Measurements from ENCODE around the gene C13orf46.

Gene C13orf46

DNA sequence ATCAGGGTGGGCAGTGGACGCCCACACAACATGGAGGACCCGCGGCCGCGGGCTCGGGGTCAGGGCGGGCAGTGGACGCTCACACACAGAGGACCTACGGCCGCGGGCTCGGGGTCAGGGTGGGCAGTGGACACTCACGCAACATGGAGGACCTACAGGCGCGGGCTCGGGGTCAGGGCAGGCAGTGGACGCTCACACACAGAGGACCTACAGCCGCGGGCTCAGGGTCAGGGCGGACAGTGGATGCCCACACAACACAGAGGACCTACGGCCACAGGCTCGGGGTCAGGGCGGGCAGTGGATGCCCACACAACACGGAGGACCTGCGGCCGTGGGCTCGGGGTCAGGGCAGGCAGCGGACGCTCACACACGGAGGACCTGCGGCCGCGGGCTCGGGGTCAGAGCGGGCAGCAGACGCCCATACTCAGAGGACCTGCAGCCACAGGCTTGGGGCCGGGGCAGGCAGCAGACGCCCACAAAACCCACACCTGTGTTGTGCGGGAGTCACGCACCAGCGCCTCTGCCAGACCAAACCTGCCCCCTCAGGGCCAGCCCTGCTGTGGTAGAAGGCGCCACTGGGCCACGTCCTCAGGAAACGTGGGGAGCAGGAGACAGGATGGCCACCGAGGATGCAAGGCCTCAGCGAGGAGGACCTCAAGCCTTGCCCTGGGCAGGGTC lies 27.6 kb upstream of the C13orf46 start:
- Mint-ChIP-seq H3K36me3 (ENCODE audit: low read depth) (peaks cover 9% of the 10 kb centered on the region), H3K4me3 (no peak overlapping the region), H3K27me3 (ENCODE audit: low read depth) (no peaks in the 10 kb centered on the region), H3K4me1 (peaks cover 20% of the 10 kb centered on the region), H3K27ac (no peak overlapping the region), H3K9me3 (no peaks in the 10 kb centered on the region)
- no peak for TF ChIP-seq CTCF (IDR thresholded peaks at IDR 0.05; ENCODE audit: unreplicated experiment in 3 of 3)

DNA sequence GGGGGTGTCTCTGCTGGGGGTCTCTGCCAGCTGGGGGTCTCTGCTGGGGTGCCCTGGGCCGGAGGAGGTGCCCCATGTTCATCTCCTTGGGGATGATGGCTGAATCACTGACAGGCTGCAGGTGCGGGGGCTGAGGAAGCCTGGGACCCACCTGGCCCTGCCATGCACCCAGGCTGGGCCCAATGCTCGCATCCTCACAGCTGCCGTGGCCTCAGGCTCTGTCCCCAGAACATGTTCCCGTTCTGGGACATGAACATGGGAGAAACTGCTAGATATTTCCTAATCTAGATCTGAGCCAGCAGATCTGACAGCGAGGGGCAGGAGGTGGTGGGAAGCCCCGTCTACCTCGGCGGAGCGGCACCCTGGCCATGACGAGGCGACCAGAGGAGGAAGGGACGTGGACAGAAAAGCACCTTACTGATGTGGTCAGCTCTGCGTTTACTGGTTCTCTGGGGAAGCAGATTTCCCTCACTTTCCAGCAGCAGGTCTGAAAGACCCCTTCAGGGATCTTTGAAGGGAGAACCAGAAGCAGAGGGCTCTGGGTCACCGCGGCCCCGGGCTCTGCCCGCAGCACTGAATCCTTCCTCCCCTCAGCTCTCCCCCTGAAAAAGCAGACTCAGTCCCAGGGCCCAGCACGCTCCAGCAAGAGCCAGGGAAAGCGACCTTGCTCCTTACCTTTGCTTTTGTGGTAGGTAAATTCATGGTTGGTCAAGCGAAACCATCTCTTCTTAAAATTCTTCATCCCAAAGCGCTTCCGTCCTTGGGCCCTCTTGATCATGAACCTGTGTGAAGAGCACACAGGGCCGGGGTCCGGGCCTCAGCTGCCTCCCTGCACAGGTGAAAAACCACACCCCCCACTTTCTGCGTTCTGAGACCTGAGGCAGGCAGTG lies 26.5 kb upstream of the C13orf46 start:
- TF ChIP-seq CTCF (IDR thresholded peaks at IDR 0.05; ENCODE audit: unreplicated experiment in 3 of 3), result no peak
- Mint-ChIP-seq H3K9me3 (no peaks in the 10 kb centered on the region), H3K36me3 (ENCODE audit: low read depth) (peaks cover 9% of the 10 kb centered on the region), H3K4me3 (no peak overlapping the region), H3K4me1 (peaks cover 20% of the 10 kb centered on the region), H3K27ac (no peak overlapping the region), H3K27me3 (ENCODE audit: low read depth) (no peaks in the 10 kb centered on the region)

DNA sequence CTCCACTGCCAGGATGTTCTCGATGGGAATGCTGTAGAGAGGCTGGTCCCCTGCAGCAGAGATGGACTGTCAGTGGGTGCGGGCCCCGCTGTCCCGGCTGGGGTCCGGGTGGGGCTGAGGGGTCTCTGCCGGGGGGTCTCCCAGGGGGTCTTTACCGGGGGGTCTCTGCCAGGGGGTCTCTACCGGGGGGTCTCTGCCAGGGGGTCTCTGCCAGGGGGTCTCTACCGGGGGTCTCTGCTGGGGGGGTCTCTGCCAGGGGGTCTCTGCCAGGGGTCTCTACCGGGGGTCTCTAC lies 25.7 kb upstream of the C13orf46 start:
- H3K36me3 Mint-ChIP-seq (ENCODE audit: low read depth), result peaks cover 9% of the 10 kb centered on the region

GRCh38 chr13:113998781-113999617 lies 25.1 kb upstream of the C13orf46 start:
- TF ChIP-seq CTCF (IDR thresholded peaks at IDR 0.05; ENCODE audit: unreplicated experiment in 3 of 3), result no peak
- Mint-ChIP-seq H3K27me3 (ENCODE audit: low read depth) (no peaks in the 10 kb centered on the region), H3K4me3 (no peak overlapping the region), H3K36me3 (ENCODE audit: low read depth) (peaks cover 14% of the 10 kb centered on the region), H3K4me1 (peaks cover 25% of the 10 kb centered on the region), H3K27ac (peak overlapping the region in 1 of 3 experiments; percentile 49), H3K9me3 (no peaks in the 10 kb centered on the region)

More for the DNA sequence above, 25.7 kb upstream of the C13orf46 start:
- Mint-ChIP-seq H3K4me3 (no peak overlapping the region), H3K4me1 (peaks cover 20% of the 10 kb centered on the region), H3K9me3 (no peaks in the 10 kb centered on the region), H3K27ac (no peak overlapping the region), H3K27me3 (ENCODE audit: low read depth) (no peaks in the 10 kb centered on the region)
- no peak for TF ChIP-seq CTCF (IDR thresholded peaks at IDR 0.05; ENCODE audit: unreplicated experiment in 3 of 3)

DNA sequence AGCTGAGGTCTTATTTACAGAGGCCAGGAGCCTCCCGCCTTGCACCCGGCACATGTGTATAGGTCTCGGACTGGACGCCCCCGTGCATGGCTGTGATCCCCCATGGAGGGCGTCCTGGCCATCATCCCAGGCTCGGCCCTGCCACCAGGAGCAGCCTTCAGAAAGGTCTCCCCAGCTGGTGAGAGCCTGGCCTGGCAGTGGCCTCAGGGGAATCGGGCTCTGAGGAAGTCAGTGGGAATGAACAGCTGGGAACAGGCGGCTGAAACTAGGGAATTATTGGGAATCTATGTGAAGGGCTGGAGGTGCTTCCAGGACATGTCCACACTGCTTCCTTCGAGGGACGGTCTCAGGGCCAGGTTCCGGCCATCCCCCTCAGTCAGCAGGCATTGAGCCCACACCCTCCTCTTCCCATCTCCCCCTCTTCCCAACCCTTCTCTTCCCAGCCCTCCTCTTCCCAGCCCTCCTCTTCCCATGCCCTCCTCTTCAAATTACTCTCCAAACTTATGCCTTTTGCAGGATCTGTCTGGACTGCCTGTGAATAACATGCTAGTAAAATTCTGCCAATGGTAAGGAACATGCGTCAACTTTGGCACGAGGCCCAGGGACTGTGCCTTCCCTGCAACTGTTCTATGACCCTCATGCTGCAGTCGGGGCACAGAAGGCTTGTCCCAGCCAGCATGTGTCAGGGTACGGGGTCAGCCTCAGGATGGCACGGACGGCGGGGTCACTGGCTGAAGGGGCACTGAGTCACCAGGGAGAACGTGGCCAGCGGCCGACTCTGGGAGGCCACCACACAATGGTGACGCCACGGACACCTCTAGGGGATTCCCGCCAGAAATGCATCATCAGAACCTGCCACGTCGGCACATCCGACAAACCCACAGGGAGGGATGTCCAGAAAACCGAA lies 24.2 kb upstream of the C13orf46 start:
- Mint-ChIP-seq H3K36me3 (ENCODE audit: low read depth) (peaks cover 14% of the 10 kb centered on the region), H3K27me3 (ENCODE audit: low read depth) (no peaks in the 10 kb centered on the region), H3K27ac (peak overlapping the region; percentile 21 to 49 (median 26)), H3K4me1 (peaks cover 25% of the 10 kb centered on the region), H3K4me3 (no peak overlapping the region), H3K9me3 (no peaks in the 10 kb centered on the region)
- TF ChIP-seq CTCF (IDR thresholded peaks at IDR 0.05; ENCODE audit: unreplicated experiment in 3 of 3), result no peak
